CD4-positive, alpha-beta T cell (primary cell): ENCODE measurements around the gene ADCY5. TPM values are rescaled to one million over a fixed set of nuclear protein-coding genes. Genes with fewer than 3 reads are reported as not detected.

Experiments used
- ATAC-seq: fragments of 200-7000 bp; cut with Tn5 transposase; one replicate; pipeline ENCODE4 v1.10.0; 2022; ENCODE audit warnings: mild to moderate bottlenecking; ENCODE audit not compliant: poor library complexity
- CTCF ChIA-PET: fragments of 350-600 bp; sonication (Branson Sonifier 250); formaldehyde crosslinking; loops from one replicate; lab custom pipeline; 2021; ENCODE audit warnings: antibody characterized with exemption, inconsistent platforms; lab: Charles Lee
- POLR2A ChIA-PET: fragments of 350-600 bp; sonication (Branson Sonifier 250); formaldehyde crosslinking; loops from one replicate; lab custom pipeline; 2021; ENCODE audit warnings: antibody characterized with exemption, inconsistent platforms; lab: Charles Lee
- DNase-seq, 14 experiments: peaks; one replicate each; pipeline ENCODE4 v3.0.0-alpha.2; 2013 to 2020; ENCODE audit warnings: mixed read lengths in 2 of 14
- H3K27ac ChIP-seq, 2 donors: one replicate each; pipeline versions ENCODE4 v1.5.1 to v1.7.0; 2013; ENCODE audit warnings: low read length in 2 of 2, low read depth in 1 of 2, mild to moderate bottlenecking in 1 of 2
- H3K27me3 ChIP-seq, 2 experiments: 1 replicate in 1 of 2; 2 replicates in 1 of 2; pipeline versions ENCODE4 v1.6.1 to v1.7.0; 2013; ENCODE audit warnings: low read length in 2 of 2, control low read depth in 1 of 2, mild to moderate bottlenecking in 1 of 2, moderate library complexity in 1 of 2; ENCODE audit not compliant: insufficient read depth in 2 of 2, control insufficient read depth in 1 of 2
- H3K36me3 ChIP-seq: one replicate; pipeline ENCODE4 v1.6.1; 2013; ENCODE audit warnings: low read length, control low read depth; ENCODE audit not compliant: insufficient read depth
- H3K4me1 ChIP-seq: one replicate; pipeline ENCODE4 v1.6.1; 2013; ENCODE audit warnings: low read length, control low read depth; ENCODE audit not compliant: insufficient read depth
- H3K4me3 ChIP-seq: one replicate; pipeline ENCODE4 v1.5.1; 2013; ENCODE audit warnings: mild to moderate bottlenecking, low read length, moderate library complexity
- H3K9me3 ChIP-seq, 2 experiments: 1 replicate in 1 of 2; 2 replicates in 1 of 2; pipeline versions ENCODE4 v1.6.1 to v1.7.0; 2013; ENCODE audit warnings: low read length in 2 of 2, mild to moderate bottlenecking in 2 of 2, control low read depth in 1 of 2, moderate library complexity in 1 of 2; ENCODE audit not compliant: control insufficient read depth in 1 of 2, insufficient read depth in 1 of 2
- H3K27ac Mint-ChIP-seq: one replicate; pipeline ENCODE4 v1.8.0; 2020; ENCODE audit warnings: mixed read lengths
- H3K27me3 Mint-ChIP-seq: one replicate; pipeline ENCODE4 v1.8.0; 2021; ENCODE audit warnings: mixed read lengths
- H3K36me3 Mint-ChIP-seq: one replicate; pipeline ENCODE4 v1.8.0; 2021; ENCODE audit warnings: low read depth, mixed read lengths
- H3K4me1 Mint-ChIP-seq: one replicate; pipeline ENCODE4 v1.8.0; 2021; ENCODE audit warnings: low read depth, mixed read lengths
- H3K4me3 Mint-ChIP-seq: one replicate; pipeline ENCODE4 v1.8.0; 2020; ENCODE audit warnings: mild to moderate bottlenecking, mixed read lengths
- H3K9me3 Mint-ChIP-seq: one replicate; pipeline ENCODE4 v1.8.0; 2020; ENCODE audit warnings: mixed read lengths
- CTCF ChIP-seq: fragments of 200-600 bp; IDR thresholded peaks from one replicate; pipeline ENCODE4 v1.8.0; 2022; ENCODE audit warnings: antibody characterized with exemption, mild to moderate bottlenecking
- intact Hi-C, 2 experiments: fragments of 100-400 bp; cut with DNase I in 1 of 2; cut with micrococcal nuclease in 1 of 2; formaldehyde crosslinking; loops; one replicate each; pipeline versions ENCODE4 v1.15.1 to v1.9.0; 2023 to 2025; cut with DNase I, micrococcal nuclease
- total RNA-seq, 174 experiments: library from RNA in 2 of 174; stranded (reverse) in 2 of 174; gene quantifications; one replicate each; pipeline ENCODE4 v1.2.3 and lab custom pipeline; 2021 to 2026

ADCY5 gene
- total RNA-seq, 2 experiments from 2014 or later = not detected

- ChIA-PET POLR2A (no interaction called here), CTCF (no interaction called here)
- peaks cover 6% of the 10 kb centered on the region for H3K27me3 Mint-ChIP-seq
- DNase-seq (no peak), ATAC-seq (no peak)
- TF ChIP-seq CTCF = no peak
- H3K4me1 ChIP-seq = no peaks in the 10 kb centered on the region
- H3K36me3 Mint-ChIP-seq = no peaks in the 10 kb centered on the region
- no peaks in the 10 kb centered on the region for H3K9me3 Mint-ChIP-seq
- no peaks in the 10 kb centered on the region for H3K4me1 Mint-ChIP-seq
- no peaks in the 10 kb centered on the region for H3K9me3 ChIP-seq
- no peak overlapping the region for H3K27ac ChIP-seq
- no peaks in the 10 kb centered on the region for H3K27me3 ChIP-seq
- H3K36me3 ChIP-seq = no peaks in the 10 kb centered on the region
- H3K4me3 ChIP-seq = no peak overlapping the region
- H3K27ac Mint-ChIP-seq = no peak overlapping the region
- intact Hi-C loops = no loop called here
- no peak overlapping the region for H3K4me3 Mint-ChIP-seq
These were observed 105.4 kb downstream of the ADCY5 start for GRCh38 chr3:123343296-123344174.

GRCh38 chr3:123342631-123343080 lies 106.2 kb downstream of the ADCY5 start:
- POLR2A ChIA-PET = no interaction called here
- no peaks in the 10 kb centered on the region for H3K9me3 ChIP-seq
- no peak for DNase-seq

GRCh38 chr3:123341871-123342630 lies 106.8 kb downstream of the ADCY5 start:
- DNase-seq (no peak), ATAC-seq (no peak)
- H3K27ac ChIP-seq = no peak overlapping the region
- intact Hi-C loops = no loop called here
- H3K27me3 ChIP-seq = no peaks in the 10 kb centered on the region
- no peak overlapping the region for H3K27ac Mint-ChIP-seq
- H3K4me1 ChIP-seq = no peaks in the 10 kb centered on the region
- no peaks in the 10 kb centered on the region for H3K36me3 ChIP-seq
- H3K4me3 Mint-ChIP-seq = no peak overlapping the region
- TF ChIP-seq CTCF = no peak
- no peak overlapping the region for H3K4me3 ChIP-seq
- H3K9me3 ChIP-seq = no peaks in the 10 kb centered on the region
- CTCF ChIA-PET = no interaction called here
- no peaks in the 10 kb centered on the region for H3K27me3 Mint-ChIP-seq
- no peaks in the 10 kb centered on the region for H3K9me3 Mint-ChIP-seq
- POLR2A ChIA-PET = no interaction called here
- H3K4me1 Mint-ChIP-seq = no peaks in the 10 kb centered on the region
- H3K36me3 Mint-ChIP-seq = no peaks in the 10 kb centered on the region

More at GRCh38 chr3:123342631-123343080, 106.2 kb downstream of the ADCY5 start:
- intact Hi-C loops = no loop called here
- no peak overlapping the region for H3K4me3 ChIP-seq
- no peaks in the 10 kb centered on the region for H3K27me3 Mint-ChIP-seq
- H3K36me3 ChIP-seq = no peaks in the 10 kb centered on the region
- H3K27me3 ChIP-seq = no peaks in the 10 kb centered on the region
- no peak overlapping the region for H3K27ac ChIP-seq
- H3K4me1 ChIP-seq = no peaks in the 10 kb centered on the region
- CTCF ChIA-PET = no interaction called here
- H3K9me3 Mint-ChIP-seq = no peaks in the 10 kb centered on the region
- no peaks in the 10 kb centered on the region for H3K36me3 Mint-ChIP-seq
- no peak for TF ChIP-seq CTCF
- no peak for ATAC-seq
- H3K4me3 Mint-ChIP-seq = no peak overlapping the region
- H3K4me1 Mint-ChIP-seq = no peaks in the 10 kb centered on the region
- H3K27ac Mint-ChIP-seq = no peak overlapping the region
